HG03108 (cell line): ENCODE measurements around the gene ARHGAP28.

Source experiments
- ATAC-seq: cut with Tn5 transposase; IDR thresholded peaks from one replicate; pipeline ENCODE4 v1.9.1; 2021; ENCODE audit warnings: moderate library complexity; ENCODE audit not compliant: unreplicated experiment

ARHGAP28 gene

GRCh38 chr18:6950641-6951040 is 221.1 kb downstream of the ARHGAP28 start:
- ATAC-seq, result no peak

- ATAC-seq, result no peak
Observed at GRCh38 chr18:6951336-6952090, 222.0 kb downstream of the ARHGAP28 start.

GRCh38 chr18:6954501-6954900 is 225.0 kb downstream of the ARHGAP28 start:
- no peak for ATAC-seq

GRCh38 chr18:6955304-6955703 is 225.8 kb downstream of the ARHGAP28 start:
- ATAC-seq, result no peak

- ATAC-seq, result no peak
Observed at GRCh38 chr18:6956495-6956894, 227.0 kb downstream of the ARHGAP28 start.

- ATAC-seq, result no peak
Observed at GRCh38 chr18:6956999-6957398, 227.5 kb downstream of the ARHGAP28 start.

- ATAC-seq, result no peak
Observed at GRCh38 chr18:6959110-6959509, 229.6 kb downstream of the ARHGAP28 start.

GRCh38 chr18:6960124-6960523 is 230.6 kb downstream of the ARHGAP28 start:
- ATAC-seq, result no peak

GRCh38 chr18:6960656-6961055 is 231.1 kb downstream of the ARHGAP28 start:
- no peak for ATAC-seq

GRCh38 chr18:6961331-6961730 is 231.8 kb downstream of the ARHGAP28 start:
- ATAC-seq, result no peak

GRCh38 chr18:6962571-6963451 is 233.3 kb downstream of the ARHGAP28 start:
- ATAC-seq, result no peak

- no peak for ATAC-seq
Observed at GRCh38 chr18:6963452-6964097, 234.1 kb downstream of the ARHGAP28 start.
